ENCODE measurements around the gene FAM185A. TPM values are rescaled to one million over a fixed set of nuclear protein-coding genes. Genes with fewer than 3 reads are reported as not detected.

Gene FAM185A
- total and polyA plus RNA-seq, 2 donors (not counting 1 experiment from before 2014, with no cell fraction given) = 5.9 to 11.8 TPM

DNA sequence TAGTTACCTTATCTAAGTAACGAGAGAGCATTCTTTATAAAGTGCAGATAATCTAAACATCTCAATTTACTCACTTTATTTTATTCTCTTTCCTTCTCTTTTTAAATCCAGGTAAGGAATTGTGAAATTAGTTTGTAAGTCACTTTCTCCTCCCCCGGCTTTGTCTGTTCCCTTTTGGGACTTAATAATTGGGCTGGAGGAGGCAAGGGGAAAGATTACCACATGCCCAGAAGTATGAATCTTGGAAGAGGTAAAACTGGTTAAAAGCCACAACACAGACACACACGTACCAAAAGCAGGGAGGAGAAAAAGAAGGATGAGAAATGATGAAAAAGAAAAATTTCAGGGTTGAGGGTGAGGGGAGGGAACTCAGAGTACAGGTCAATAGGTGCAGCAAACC lies 100.7 kb downstream of the FAM185A start:
- Histone ChIP-seq H3K79me2 (ENCODE audit: control insufficient read depth, insufficient read depth, low read length) (no peaks in the 10 kb centered on the region), H3K4me3 (ENCODE audit: control extremely low read depth in 1 of 5, extremely low read depth in 1 of 5, insufficient read depth in 1 of 5, low read depth in 2 of 5, low read length in 4 of 5) (no peak overlapping the region), H3K9ac (ENCODE audit: low read length) (no peak overlapping the region), H3K4me2 (replicated peaks; ENCODE audit: low read depth, low read length, poor library complexity, severe bottlenecking) (no peak overlapping the region), H4K20me1 (ENCODE audit: control insufficient read depth, insufficient read depth, low read length, poor library complexity, severe bottlenecking) (no peaks in the 10 kb centered on the region), H3K27me3 (replicated peaks in 1 of 4; ENCODE audit: control extremely low read depth in 1 of 4, control insufficient read depth in 3 of 4, insufficient read depth in 4 of 4, low read length in 3 of 4) (no peaks in the 10 kb centered on the region), H3K4me1 (ENCODE audit: control insufficient read depth in 2 of 2, insufficient read depth in 2 of 2, low read length in 2 of 2) (no peaks in the 10 kb centered on the region), H3K36me3 (replicated peaks in 1 of 2; ENCODE audit: control extremely low read depth in 1 of 2, control insufficient read depth in 1 of 2, extremely low read depth in 1 of 2, insufficient read depth in 2 of 2, low read length in 1 of 2) (no peaks in the 10 kb centered on the region), H3K9me3 (ENCODE audit: control extremely low read depth in 1 of 3, control insufficient read depth in 2 of 3, insufficient read depth in 1 of 3, low read length in 2 of 3) (no peaks in the 10 kb centered on the region), H3K27ac (ENCODE audit: low read length in 2 of 2) (no peak overlapping the region), H2AFZ (ENCODE audit: insufficient read depth, low read depth, low read length, poor library complexity, severe bottlenecking) (no peak overlapping the region)
- TF ChIP-seq, protein P1, sequence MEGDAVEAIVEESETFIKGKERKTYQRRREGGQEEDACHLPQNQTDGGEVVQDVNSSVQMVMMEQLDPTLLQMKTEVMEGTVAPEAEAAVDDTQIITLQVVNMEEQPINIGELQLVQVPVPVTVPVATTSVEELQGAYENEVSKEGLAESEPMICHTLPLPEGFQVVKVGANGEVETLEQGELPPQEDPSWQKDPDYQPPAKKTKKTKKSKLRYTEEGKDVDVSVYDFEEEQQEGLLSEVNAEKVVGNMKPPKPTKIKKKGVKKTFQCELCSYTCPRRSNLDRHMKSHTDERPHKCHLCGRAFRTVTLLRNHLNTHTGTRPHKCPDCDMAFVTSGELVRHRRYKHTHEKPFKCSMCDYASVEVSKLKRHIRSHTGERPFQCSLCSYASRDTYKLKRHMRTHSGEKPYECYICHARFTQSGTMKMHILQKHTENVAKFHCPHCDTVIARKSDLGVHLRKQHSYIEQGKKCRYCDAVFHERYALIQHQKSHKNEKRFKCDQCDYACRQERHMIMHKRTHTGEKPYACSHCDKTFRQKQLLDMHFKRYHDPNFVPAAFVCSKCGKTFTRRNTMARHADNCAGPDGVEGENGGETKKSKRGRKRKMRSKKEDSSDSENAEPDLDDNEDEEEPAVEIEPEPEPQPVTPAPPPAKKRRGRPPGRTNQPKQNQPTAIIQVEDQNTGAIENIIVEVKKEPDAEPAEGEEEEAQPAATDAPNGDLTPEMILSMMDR (IDR thresholded peaks at IDR 0.05) = no peak
- no peak for TF ChIP-seq EZH2 (IDR thresholded peaks at IDR 0.05; ENCODE audit: borderline replicate concordance, insufficient read depth, low read depth, low read length, poor library complexity, severe bottlenecking)
- ChIA-PET POLR2A (no interaction called here), CTCF (no interaction called here)
- H3K4me1 Mint-ChIP-seq = no peaks in the 10 kb centered on the region
- no peak overlapping the region for H3K4me3 Mint-ChIP-seq
- intact Hi-C loops (cut with micrococcal nuclease) = no loop called here
- peaks cover 4% of the 10 kb centered on the region for H3K9me3 Mint-ChIP-seq (ENCODE audit: insufficient read depth)
- ATAC-seq (ENCODE audit: low read depth) = no peak
- no peaks in the 10 kb centered on the region for H3K27me3 Mint-ChIP-seq
- no CpG with 5 or more reads among the region's 3 CpGs for WGBS (ENCODE audit: insufficient coverage)
- no peak overlapping the region for H3K27ac Mint-ChIP-seq
- DNase-seq = no peak

DNA sequence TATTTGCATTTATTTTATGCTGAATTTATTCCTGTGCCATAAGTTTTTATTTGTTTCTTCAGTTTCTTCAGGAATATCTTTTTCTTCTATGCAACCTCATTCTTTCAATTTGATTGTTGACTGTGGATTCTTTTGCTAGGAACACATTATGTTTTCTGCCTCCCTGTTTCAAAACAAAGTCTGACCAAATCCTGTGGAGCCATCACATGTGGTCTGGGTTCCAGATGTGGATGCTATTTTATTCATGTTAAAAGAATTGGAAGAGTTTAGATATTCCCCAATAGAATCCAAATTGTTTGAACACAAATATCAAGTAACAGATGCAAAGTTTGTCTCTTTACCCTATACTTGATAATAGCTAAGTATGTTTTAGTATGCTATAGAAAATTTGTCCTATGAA lies 107.2 kb downstream of the FAM185A start:
- Histone ChIP-seq H4K20me1 (ENCODE audit: control insufficient read depth, insufficient read depth, low read length, poor library complexity, severe bottlenecking) (no peaks in the 10 kb centered on the region), H3K36me3 (replicated peaks in 1 of 2; ENCODE audit: control extremely low read depth in 1 of 2, control insufficient read depth in 1 of 2, extremely low read depth in 1 of 2, insufficient read depth in 2 of 2, low read length in 1 of 2) (no peaks in the 10 kb centered on the region), H3K4me3 (ENCODE audit: control extremely low read depth in 1 of 5, extremely low read depth in 1 of 5, insufficient read depth in 1 of 5, low read depth in 2 of 5, low read length in 4 of 5) (no peak overlapping the region), H2AFZ (ENCODE audit: insufficient read depth, low read depth, low read length, poor library complexity, severe bottlenecking) (no peak overlapping the region), H3K4me2 (replicated peaks; ENCODE audit: low read depth, low read length, poor library complexity, severe bottlenecking) (no peak overlapping the region), H3K27ac (ENCODE audit: low read length in 2 of 2) (no peak overlapping the region), H3K27me3 (replicated peaks in 1 of 4; ENCODE audit: control extremely low read depth in 1 of 4, control insufficient read depth in 3 of 4, insufficient read depth in 4 of 4, low read length in 3 of 4) (no peaks in the 10 kb centered on the region), H3K4me1 (ENCODE audit: control insufficient read depth in 2 of 2, insufficient read depth in 2 of 2, low read length in 2 of 2) (no peaks in the 10 kb centered on the region), H3K9ac (ENCODE audit: low read length) (no peak overlapping the region), H3K79me2 (ENCODE audit: control insufficient read depth, insufficient read depth, low read length) (no peaks in the 10 kb centered on the region), H3K9me3 (ENCODE audit: control extremely low read depth in 1 of 3, control insufficient read depth in 2 of 3, insufficient read depth in 1 of 3, low read length in 2 of 3) (no peaks in the 10 kb centered on the region)
- Mint-ChIP-seq H3K27ac (no peak overlapping the region), H3K4me3 (no peak overlapping the region), H3K9me3 (ENCODE audit: insufficient read depth) (peaks cover 4% of the 10 kb centered on the region), H3K27me3 (no peaks in the 10 kb centered on the region), H3K4me1 (no peaks in the 10 kb centered on the region)
- intact Hi-C loops (cut with micrococcal nuclease) = no loop called here
- TF ChIP-seq EZH2 (IDR thresholded peaks at IDR 0.05; ENCODE audit: borderline replicate concordance, insufficient read depth, low read depth, low read length, poor library complexity, severe bottlenecking) = no peak
- TF ChIP-seq, protein P1 (IDR thresholded peaks at IDR 0.05) = no peak
- ChIA-PET POLR2A (no interaction called here), CTCF (no interaction called here)
- ATAC-seq (ENCODE audit: low read depth) (no peak), DNase-seq (no peak)

Small RNA genes within 50 kb of the gene (small RNA-seq; reads per million reads assigned to genes)
- gene RNU6-1136P (ENCODE audit: insufficient read length, low read depth, low replicate concordance) = not detected

Other genes starting within 250 kb of the FAM185A start
- 15.6 and 20.6 TPM in 2 replicates for gene RASA4B, start 231.2 kb upstream of the FAM185A start, total RNA-seq
- 23.1 and 26.4 TPM in 2 replicates for gene RASA4B, start 231.2 kb upstream of the FAM185A start, polyA plus RNA-seq
- 68.2 and 79.9 TPM in 2 replicates for gene UPK3BL2, start 205.3 kb upstream of the FAM185A start, total RNA-seq
- 127 and 143 TPM in 2 replicates for gene UPK3BL2, start 205.3 kb upstream of the FAM185A start, polyA plus RNA-seq
- 0.47 and 0.58 TPM in 2 replicates for gene SPDYE2, start 197.8 kb upstream of the FAM185A start, total RNA-seq
- 0.07 TPM in 1 of 2 replicates, not detected in the other for gene SPDYE2, start 197.8 kb upstream of the FAM185A start, polyA plus RNA-seq
- gene POLR2J3, start 176.4 kb upstream of the FAM185A start, total RNA-seq = 192 and 217 TPM in 2 replicates
- gene POLR2J3, start 176.4 kb upstream of the FAM185A start, polyA plus RNA-seq = 76.7 and 166 TPM in 2 replicates
- 47.0 and 49.3 TPM in 2 replicates for gene RASA4, start 132.2 kb upstream of the FAM185A start, total RNA-seq
- gene RASA4, start 132.2 kb upstream of the FAM185A start, polyA plus RNA-seq = 32.0 and 35.7 TPM in 2 replicates
- gene UPK3BL1, start 106.2 kb upstream of the FAM185A start, total RNA-seq = 85.4 and 97.7 TPM in 2 replicates
- 189 and 203 TPM in 2 replicates for gene UPK3BL1, start 106.2 kb upstream of the FAM185A start, polyA plus RNA-seq
- not detected in 2 replicates for gene SPDYE2B, start 98.7 kb upstream of the FAM185A start, total RNA-seq
- gene SPDYE2B, start 98.7 kb upstream of the FAM185A start, polyA plus RNA-seq = not detected in 2 replicates
- 53.0 and 61.1 TPM in 2 replicates for gene POLR2J2, start 77.3 kb upstream of the FAM185A start, total RNA-seq
- 9.6 and 16.7 TPM in 2 replicates for gene POLR2J2, start 77.3 kb upstream of the FAM185A start, polyA plus RNA-seq
- 0.53 and 0.86 TPM in 2 replicates for gene LRRC17, start 164.0 kb downstream of the FAM185A start, total RNA-seq
- 1.1 and 1.4 TPM in 2 replicates for gene LRRC17, start 164.0 kb downstream of the FAM185A start, polyA plus RNA-seq